ENCODE data around the gene RPL18A. TPM values are rescaled to one million over a fixed set of nuclear protein-coding genes. Genes with fewer than 3 reads are reported as not detected.

The RPL18A gene
- total and polyA plus RNA-seq, 10 of the 15 experiments (the other 5 are each of a cell fraction or from before 2014, with no cell fraction given) = 1,181 to 3,774 (median 2,300) TPM

GRCh38 chr19:17847538-17848366 is 12.0 kb upstream of the RPL18A start, which contains the start of gene JAK3 (continued):
- TF ChIP-seq EZH2 (IDR thresholded peaks at IDR 0.05; ENCODE audit: borderline replicate concordance, control insufficient read depth, low read depth, low read length) (no peak), EP300 (IDR thresholded peaks at IDR 0.05; ENCODE audit: borderline replicate concordance in 1 of 2, control insufficient read depth in 1 of 2, low read depth in 2 of 2, low read length in 2 of 2) (peak; percentile 14 to 77; a peak in 2 of 4 replicates), ETV6 (conservative IDR thresholded peaks at IDR 0.05 in 1 of 2, IDR thresholded peaks at IDR 0.05 in 1 of 2; ENCODE audit: borderline replicate concordance in 1 of 2, low read depth in 1 of 2) (peak in 1 of 2 experiments; percentile 76; a peak in 1 of 4 replicates), SMC3 (IDR thresholded peaks at IDR 0.05; ENCODE audit: borderline replicate concordance, low read length) (no peak), SP1 (IDR thresholded peaks at IDR 0.05; ENCODE audit: low read depth, low read length) (peak; percentile 81), HDGF (IDR thresholded peaks at IDR 0.05) (no peak; the same call in 1 of the 2 replicates), CHD1 (IDR thresholded peaks at IDR 0.05; ENCODE audit: low read depth, low read length) (0 out of 2 replicates have a peak, but pooled peaks have one; percentile 66), GABPA (IDR thresholded peaks at IDR 0.05; ENCODE audit: low read depth) (peak; percentile 83), CUX1 (IDR thresholded peaks at IDR 0.05; ENCODE audit: insufficient replicate concordance, low read depth, low read length) (no peak), SMARCA5 (IDR thresholded peaks at IDR 0.05) (peak; percentile 89), DPF2 (IDR thresholded peaks at IDR 0.05) (peak; percentile 71), NR2F1 (conservative IDR thresholded peaks at IDR 0.05) (0 out of 2 replicates have a peak, but pooled peaks have one; percentile 35), PML (IDR thresholded peaks at IDR 0.05; ENCODE audit: low read length) (no peak), TCF12 (IDR thresholded peaks at IDR 0.05; ENCODE audit: low read depth, low read length) (0 out of 2 replicates have a peak, but pooled peaks have one; percentile 20), MXI1 (IDR thresholded peaks at IDR 0.05; ENCODE audit: low read depth, low read length) (peak; percentile 59; the same call in 1 of the 2 replicates), ZNF217 (IDR thresholded peaks at IDR 0.05) (peak; percentile 89), ELK1 (IDR thresholded peaks at IDR 0.05; ENCODE audit: low read depth, low read length) (peak; percentile 59; the same call in 1 of the 2 replicates), CBFB (IDR thresholded peaks at IDR 0.05; ENCODE audit: low read depth) (peak; percentile 64; the same call in 1 of the 2 replicates), RUNX3 (IDR thresholded peaks at IDR 0.05; ENCODE audit: low read length) (peak; percentile 70), BCLAF1 (IDR thresholded peaks at IDR 0.05) (no peak)
